Activated naive CD4-positive, alpha-beta T cell treated with anti-CD3 and anti-CD28 coated beads, Interleukin-2, amount 50 U/mL, for 24 hours (primary cell): ENCODE data around the gene SCLY.
"Not testable (repeated sequence)": the region's sequence is repeated elsewhere in the genome, so short reads cannot be mapped to it uniquely, and the experiment has no call there.

Source experiments
- H3K27ac Mint-ChIP-seq: one replicate; pipeline ENCODE4 v1.8.0; 2021; ENCODE audit warnings: mild to moderate bottlenecking, mixed read lengths
- H3K27me3 Mint-ChIP-seq: one replicate; pipeline ENCODE4 v1.8.0; 2021; ENCODE audit warnings: mixed read lengths
- H3K36me3 Mint-ChIP-seq: one replicate; pipeline ENCODE4 v1.8.0; 2021; ENCODE audit warnings: mixed read lengths
- H3K4me1 Mint-ChIP-seq: one replicate; pipeline ENCODE4 v1.8.0; 2021; ENCODE audit warnings: mixed read lengths
- H3K4me3 Mint-ChIP-seq: one replicate; pipeline ENCODE4 v1.8.0; 2021; ENCODE audit warnings: mild to moderate bottlenecking, mixed read lengths
- H3K9me3 Mint-ChIP-seq: one replicate; pipeline ENCODE4 v1.8.0; 2021; ENCODE audit warnings: mixed read lengths

Gene SCLY

GRCh38 chr2:238031751-238032150 lies 29.1 kb upstream of the SCLY start:
- peaks cover 26% of the 10 kb centered on the region for H3K36me3 Mint-ChIP-seq
- H3K9me3 Mint-ChIP-seq: no peaks in the 10 kb centered on the region
- H3K4me3 Mint-ChIP-seq: no peak overlapping the region
- no peaks in the 10 kb centered on the region for H3K27me3 Mint-ChIP-seq
- no peaks in the 10 kb centered on the region for H3K4me1 Mint-ChIP-seq
- no peak overlapping the region for H3K27ac Mint-ChIP-seq

DNA sequence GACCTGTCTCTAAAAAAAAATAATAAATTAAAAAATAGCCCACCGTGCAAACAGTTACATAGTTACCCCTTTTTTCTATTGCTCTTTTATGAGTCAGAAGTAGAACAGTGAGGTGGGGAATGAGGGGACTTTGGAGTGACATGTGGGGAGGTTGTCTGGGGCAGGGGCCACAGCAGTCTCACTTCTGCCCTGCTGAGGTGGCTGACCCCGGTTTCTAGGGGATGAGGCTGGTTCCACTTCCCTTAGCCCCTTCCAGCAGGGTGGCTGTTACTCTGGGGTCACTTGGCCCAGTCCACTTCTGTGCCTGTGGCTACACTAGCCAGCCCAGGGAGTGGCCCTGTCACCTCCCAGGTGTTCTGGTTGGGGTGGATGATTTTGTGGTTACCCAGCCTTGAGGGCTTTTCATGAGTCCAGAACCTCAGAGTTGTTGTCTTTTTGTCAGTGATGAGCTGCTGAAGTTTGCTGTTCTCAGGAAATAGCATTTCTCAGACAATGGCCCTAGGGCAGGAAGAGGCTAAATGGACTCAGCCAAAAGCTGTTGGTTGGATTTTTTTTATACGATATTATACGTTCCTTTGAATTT lies 28.0 kb upstream of the SCLY start:
- Mint-ChIP-seq H3K27me3 (no peaks in the 10 kb centered on the region), H3K27ac (no peak overlapping the region), H3K9me3 (no peaks in the 10 kb centered on the region), H3K4me1 (no peaks in the 10 kb centered on the region), H3K4me3 (no peak overlapping the region), H3K36me3 (peaks cover 23% of the 10 kb centered on the region)

DNA sequence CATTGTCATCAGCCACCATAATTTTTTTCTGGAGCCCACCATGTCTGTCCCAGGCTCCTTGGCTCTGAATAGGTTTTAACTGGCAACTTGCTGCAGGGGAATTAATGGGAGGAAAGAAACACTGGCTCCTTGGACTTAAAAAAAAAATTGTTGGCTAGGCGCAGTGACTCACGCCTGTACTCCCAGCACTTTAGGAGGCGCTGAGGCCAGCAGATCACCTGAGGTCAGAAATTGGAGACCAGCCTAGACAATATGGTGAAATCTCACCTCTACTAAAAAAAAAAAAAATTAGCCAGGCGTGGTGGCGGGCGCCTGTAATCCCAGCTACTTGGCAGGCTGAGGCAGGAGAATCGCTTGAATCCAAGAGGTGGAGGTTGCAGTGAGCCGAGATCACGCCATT lies 26.8 kb upstream of the SCLY start:
- H3K4me3 Mint-ChIP-seq, H3K9me3 Mint-ChIP-seq, H3K4me1 Mint-ChIP-seq, H3K27ac Mint-ChIP-seq, H3K27me3 Mint-ChIP-seq: not testable (repeated sequence)
- H3K36me3 Mint-ChIP-seq: peaks cover 22% of the 10 kb centered on the region

DNA sequence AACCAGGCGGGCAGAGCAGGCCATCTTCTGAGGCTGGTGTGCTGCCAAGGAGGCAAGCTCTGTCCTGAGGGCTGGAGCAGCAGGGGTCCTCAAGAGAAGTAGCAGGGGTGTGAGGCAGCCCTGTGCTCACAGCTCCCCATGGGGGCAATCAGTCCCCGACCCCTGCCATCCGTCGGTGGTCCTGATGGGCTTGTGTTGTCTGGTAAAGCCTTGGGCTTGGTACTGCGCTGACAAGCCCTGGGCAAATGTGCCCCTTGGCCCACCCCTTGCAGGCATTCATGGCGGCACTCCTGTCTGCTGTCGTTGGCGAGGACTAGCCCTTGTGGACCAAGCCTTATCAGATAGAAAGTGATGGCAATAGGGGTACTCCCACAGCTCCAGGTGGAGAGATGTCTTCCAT lies 22.6 kb upstream of the SCLY start:
- H3K27ac Mint-ChIP-seq: no peak overlapping the region
- no peaks in the 10 kb centered on the region for H3K4me1 Mint-ChIP-seq
- peaks cover 19% of the 10 kb centered on the region for H3K36me3 Mint-ChIP-seq
- no peaks in the 10 kb centered on the region for H3K9me3 Mint-ChIP-seq
- no peaks in the 10 kb centered on the region for H3K27me3 Mint-ChIP-seq
- H3K4me3 Mint-ChIP-seq: no peak overlapping the region

DNA sequence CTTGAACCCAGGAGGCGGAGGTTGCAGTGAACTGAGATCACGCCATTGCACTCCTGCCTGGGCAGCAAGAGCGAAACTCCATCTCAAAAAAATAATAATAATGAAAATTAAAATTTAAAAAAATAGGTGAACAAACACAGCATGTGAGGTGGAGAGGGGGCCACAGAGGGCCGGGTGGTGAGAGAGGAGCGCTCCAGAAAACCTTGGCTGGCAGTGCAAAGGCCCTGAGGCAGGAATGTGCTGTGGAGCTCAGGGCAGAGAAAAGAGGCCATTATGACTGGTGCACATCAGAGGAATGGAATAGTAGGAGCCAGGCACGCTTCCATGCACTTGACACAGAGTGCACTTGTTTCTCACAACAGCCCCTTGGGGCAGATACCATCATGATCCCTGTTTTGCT lies 21.6 kb upstream of the SCLY start:
- Mint-ChIP-seq H3K27ac (no peak overlapping the region), H3K9me3 (no peaks in the 10 kb centered on the region), H3K4me3 (no peak overlapping the region), H3K4me1 (no peaks in the 10 kb centered on the region), H3K27me3 (no peaks in the 10 kb centered on the region), H3K36me3 (peaks cover 24% of the 10 kb centered on the region)

DNA sequence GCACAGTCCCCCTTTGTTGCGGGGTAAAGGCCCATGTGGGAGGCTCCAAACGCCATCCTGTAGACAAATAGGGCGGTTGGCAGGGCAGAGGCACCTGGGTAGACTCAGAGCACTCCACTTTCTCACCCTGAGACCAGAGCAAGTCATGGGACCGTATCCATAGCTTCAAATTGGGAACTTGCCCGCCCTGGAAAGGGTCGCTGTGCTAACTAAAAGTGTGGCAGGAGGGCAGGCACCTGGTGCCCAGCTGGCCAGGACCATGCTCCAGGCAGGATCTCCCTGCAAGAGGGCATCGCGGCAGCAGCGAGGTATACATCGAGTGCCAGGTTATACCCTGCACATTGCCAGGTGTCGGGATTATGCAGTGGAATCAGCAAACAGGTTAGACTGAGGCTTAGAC lies 20.8 kb upstream of the SCLY start:
- H3K4me3 Mint-ChIP-seq: no peak overlapping the region
- H3K27me3 Mint-ChIP-seq: no peaks in the 10 kb centered on the region
- H3K36me3 Mint-ChIP-seq: peaks cover 26% of the 10 kb centered on the region
- no peaks in the 10 kb centered on the region for H3K4me1 Mint-ChIP-seq
- H3K27ac Mint-ChIP-seq: no peak overlapping the region
- H3K9me3 Mint-ChIP-seq: no peaks in the 10 kb centered on the region

DNA sequence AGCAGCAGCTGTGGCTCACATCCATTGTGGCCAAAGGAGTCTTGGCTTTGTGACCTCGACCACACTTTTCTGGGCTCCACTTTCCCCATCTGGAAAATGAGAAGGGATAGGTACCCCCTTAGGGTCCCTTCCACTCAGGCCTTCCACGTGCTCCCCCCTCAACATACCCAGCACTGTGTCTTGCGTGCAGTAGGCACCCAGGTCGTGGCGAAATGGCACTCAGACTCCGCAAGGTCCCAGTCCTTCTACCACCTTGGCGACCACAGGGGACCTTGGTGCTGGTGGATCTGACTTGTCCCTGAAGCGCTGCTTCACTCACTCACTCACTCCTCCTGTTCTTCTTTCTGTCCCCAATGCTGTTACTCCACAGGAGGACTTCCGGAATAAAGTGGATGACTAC lies 19.9 kb upstream of the SCLY start:
- Mint-ChIP-seq H3K27ac (peak overlapping the region; percentile 49), H3K4me3 (no peak overlapping the region), H3K4me1 (no peaks in the 10 kb centered on the region), H3K27me3 (no peaks in the 10 kb centered on the region), H3K9me3 (no peaks in the 10 kb centered on the region), H3K36me3 (peaks cover 27% of the 10 kb centered on the region)

DNA sequence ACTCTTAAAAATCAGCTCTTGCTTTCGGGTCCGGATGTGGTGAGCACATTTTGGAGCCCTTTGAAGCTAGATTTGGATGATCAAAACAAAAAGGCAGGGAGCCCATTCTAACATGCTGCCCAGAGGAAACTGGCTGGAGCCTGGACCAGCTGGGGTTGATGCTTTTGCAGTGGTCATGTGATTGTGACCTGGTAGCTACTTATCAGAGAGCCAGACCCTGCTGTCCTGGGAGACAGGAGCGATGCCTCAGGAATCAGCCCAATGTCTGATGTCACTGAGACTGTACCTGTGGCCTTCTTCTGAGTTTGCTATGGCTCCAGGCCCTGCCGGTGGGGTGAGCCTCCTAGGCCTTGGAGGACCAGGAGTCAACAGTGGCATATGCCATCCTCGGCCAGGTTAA lies 18.7 kb upstream of the SCLY start:
- H3K27me3 Mint-ChIP-seq: no peaks in the 10 kb centered on the region
- no peak overlapping the region for H3K4me3 Mint-ChIP-seq
- peaks cover 33% of the 10 kb centered on the region for H3K36me3 Mint-ChIP-seq
- H3K9me3 Mint-ChIP-seq: peaks cover 7% of the 10 kb centered on the region
- H3K4me1 Mint-ChIP-seq: no peaks in the 10 kb centered on the region
- H3K27ac Mint-ChIP-seq: no peak overlapping the region

- peaks cover 39% of the 10 kb centered on the region for H3K36me3 Mint-ChIP-seq
- H3K4me3 Mint-ChIP-seq: no peak overlapping the region
These were observed 17.8 kb upstream of the SCLY start for GRCh38 chr2:238042849-238043584.

DNA sequence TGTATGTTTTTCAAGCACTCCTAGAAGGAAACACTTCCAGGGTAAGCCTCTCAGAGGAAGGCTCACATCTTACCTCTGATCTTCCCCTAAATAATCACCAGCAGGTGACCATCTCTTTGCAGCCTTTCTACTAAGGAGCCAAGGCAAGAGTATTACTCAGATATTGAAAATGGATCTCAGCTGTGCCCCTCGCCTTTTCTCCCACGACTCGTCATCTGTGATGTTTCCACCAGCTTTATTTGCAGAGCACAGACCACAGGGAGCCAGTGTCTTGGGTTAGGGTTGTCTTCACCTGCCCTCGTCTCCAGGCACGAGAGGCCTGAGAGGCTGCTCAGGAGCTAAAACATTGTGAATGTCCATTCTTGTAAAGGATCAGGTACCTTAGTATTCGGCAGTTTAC lies 16.9 kb upstream of the SCLY start:
- Mint-ChIP-seq H3K27ac (peak overlapping the region; percentile 35), H3K4me3 (no peak overlapping the region), H3K4me1 (no peaks in the 10 kb centered on the region), H3K27me3 (no peaks in the 10 kb centered on the region), H3K36me3 (peaks cover 38% of the 10 kb centered on the region), H3K9me3 (peaks cover 11% of the 10 kb centered on the region)

More at GRCh38 chr2:238042849-238043584, 17.8 kb upstream of the SCLY start:
- Mint-ChIP-seq H3K4me1 (no peaks in the 10 kb centered on the region), H3K9me3 (peaks cover 11% of the 10 kb centered on the region), H3K27ac (no peak overlapping the region), H3K27me3 (no peaks in the 10 kb centered on the region)

DNA sequence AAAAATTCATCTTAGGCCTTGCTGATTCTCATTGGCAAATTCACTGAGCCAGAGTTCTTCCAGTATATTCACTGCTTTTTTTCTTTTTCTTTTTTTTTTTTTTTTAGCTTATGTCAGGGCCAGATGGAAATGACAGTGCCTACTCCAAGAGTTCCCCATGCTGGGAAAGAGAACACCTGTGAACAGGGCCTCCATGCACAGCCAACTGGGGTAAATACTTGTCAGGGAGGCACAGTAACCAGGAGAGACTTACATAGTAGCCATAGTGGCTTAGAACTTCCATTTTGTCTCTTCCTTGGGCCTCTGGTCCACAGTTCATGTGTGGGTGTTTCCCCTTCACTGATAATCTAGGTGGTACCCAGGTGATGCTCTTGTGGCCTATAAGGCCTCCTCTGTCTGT lies 15.2 kb upstream of the SCLY start:
- Mint-ChIP-seq H3K27me3 (no peaks in the 10 kb centered on the region), H3K36me3 (peaks cover 38% of the 10 kb centered on the region), H3K4me3 (no peak overlapping the region), H3K27ac (no peak overlapping the region), H3K9me3 (peaks cover 11% of the 10 kb centered on the region), H3K4me1 (no peaks in the 10 kb centered on the region)

DNA sequence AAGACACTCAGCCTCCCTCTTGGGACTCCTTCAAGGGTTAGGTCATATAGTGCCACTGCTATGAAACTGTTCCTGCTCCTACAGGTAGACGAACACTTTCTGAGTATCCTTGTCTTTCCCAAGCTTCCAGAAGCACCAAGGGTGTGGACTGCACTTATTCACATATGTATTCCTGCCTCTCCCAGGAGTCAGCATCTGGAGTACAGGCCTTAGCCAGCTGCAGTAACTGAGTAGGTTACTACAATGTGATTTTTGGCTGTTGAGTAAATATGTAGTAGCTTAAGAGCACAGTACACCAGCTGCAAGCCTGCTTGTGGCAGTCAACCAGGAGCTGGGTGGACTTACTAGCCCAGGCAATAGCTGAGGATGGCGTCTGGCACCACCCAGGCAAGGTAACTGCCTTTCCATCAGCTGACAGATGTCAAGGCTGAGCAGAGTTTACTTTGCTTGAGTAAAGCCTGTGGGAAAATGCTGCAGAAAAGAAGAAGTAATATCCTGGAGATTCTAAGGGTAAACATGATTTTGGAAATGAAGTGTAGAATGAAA lies 14.0 kb upstream of the SCLY start:
- peak overlapping the region; percentile 4 for H3K27ac Mint-ChIP-seq
- H3K27me3 Mint-ChIP-seq: no peaks in the 10 kb centered on the region
- H3K4me3 Mint-ChIP-seq: no peak overlapping the region
- H3K36me3 Mint-ChIP-seq: peaks cover 29% of the 10 kb centered on the region
- peaks cover 11% of the 10 kb centered on the region for H3K9me3 Mint-ChIP-seq
- H3K4me1 Mint-ChIP-seq: no peaks in the 10 kb centered on the region

GRCh38 chr2:238053191-238053776 lies 7.5 kb upstream of the SCLY start:
- Mint-ChIP-seq H3K27ac (no peak overlapping the region), H3K4me3 (no peak overlapping the region), H3K27me3 (peaks cover 11% of the 10 kb centered on the region)

GRCh38 chr2:238055841-238056240 lies 5.0 kb upstream of the SCLY start:
- Mint-ChIP-seq H3K4me3 (no peak overlapping the region), H3K9me3 (no peaks in the 10 kb centered on the region), H3K36me3 (peaks cover 2% of the 10 kb centered on the region), H3K4me1 (peaks cover 17% of the 10 kb centered on the region), H3K27ac (no peak overlapping the region), H3K27me3 (peaks cover 11% of the 10 kb centered on the region)

More at GRCh38 chr2:238053191-238053776, 7.5 kb upstream of the SCLY start:
- peaks cover 6% of the 10 kb centered on the region for H3K4me1 Mint-ChIP-seq
- H3K36me3 Mint-ChIP-seq: no peaks in the 10 kb centered on the region
- H3K9me3 Mint-ChIP-seq: no peaks in the 10 kb centered on the region

- Mint-ChIP-seq H3K4me1 (peaks cover 32% of the 10 kb centered on the region), H3K27me3 (peaks cover 11% of the 10 kb centered on the region), H3K4me3 (peak overlapping the region; percentile 0)
- H3K9me3 Mint-ChIP-seq, H3K27ac Mint-ChIP-seq, H3K36me3 Mint-ChIP-seq: not testable (repeated sequence)
These were observed 2.9 kb upstream of the SCLY start for GRCh38 chr2:238057696-238058575.
